ENCODE data around the gene ENKUR.
"Not testable (repeated sequence)": the region's sequence is repeated elsewhere in the genome, so short reads cannot be mapped to it uniquely, and the experiment has no call there.

ENKUR gene

GRCh38 chr10:25014579-25014978 is 1.4 kb downstream of the ENKUR start:
- no peak for TF ChIP-seq CTCF (IDR thresholded peaks at IDR 0.05; ENCODE audit: low read depth, low read length)
- no peak for DNase-seq (ENCODE audit: extremely low read depth, low read depth)

- not testable (repeated sequence) for DNase-seq (ENCODE audit: extremely low read depth, low read depth)
Observed at GRCh38 chr10:25011591-25011990, 4.4 kb downstream of the ENKUR start.

GRCh38 chr10:24998044-24998443 is 17.9 kb downstream of the ENKUR start:
- DNase-seq (ENCODE audit: extremely low read depth, low read depth), result no peak
- TF ChIP-seq CTCF (IDR thresholded peaks at IDR 0.05; ENCODE audit: low read depth, low read length), result no peak

- DNase-seq (ENCODE audit: extremely low read depth, low read depth), result no peak
- no peak for TF ChIP-seq CTCF (IDR thresholded peaks at IDR 0.05; ENCODE audit: low read depth, low read length)
Observed at GRCh38 chr10:24995072-24995471, 20.9 kb downstream of the ENKUR start.

GRCh38 chr10:24993237-24993958 is 22.6 kb downstream of the ENKUR start:
- TF ChIP-seq CTCF (IDR thresholded peaks at IDR 0.05; ENCODE audit: low read depth, low read length), result no peak

GRCh38 chr10:24992512-24993133 is 23.3 kb downstream of the ENKUR start:
- no peak for TF ChIP-seq CTCF (IDR thresholded peaks at IDR 0.05; ENCODE audit: low read depth, low read length)
- DNase-seq (ENCODE audit: extremely low read depth, low read depth), result no peak

More at GRCh38 chr10:24993237-24993958, 22.6 kb downstream of the ENKUR start:
- DNase-seq (ENCODE audit: extremely low read depth, low read depth), result no peak

- no peak for TF ChIP-seq CTCF (IDR thresholded peaks at IDR 0.05; ENCODE audit: low read depth, low read length)
- DNase-seq (ENCODE audit: extremely low read depth, low read depth), result no peak
Observed at GRCh38 chr10:24991298-24991697, 24.7 kb downstream of the ENKUR start.
